Measurements from ENCODE around the gene CDK15.

- TF ChIP-seq CTCF (IDR thresholded peaks at IDR 0.05) (no peak), POLR2A (IDR thresholded peaks at IDR 0.05) (no peak)
Measured at GRCh38 chr2:201900362-201900761, 94.0 kb downstream of the CDK15 start.

Data from right lobe of liver (tissue), 4 donors.